GM21390 (cell line): ENCODE measurements around the gene FBH1.
"Not testable (repeated sequence)": the region's sequence is repeated elsewhere in the genome, so short reads cannot be mapped to it uniquely, and the experiment has no call there.

Experiments
- ATAC-seq: cut with Tn5 transposase; IDR thresholded peaks from one replicate; pipeline ENCODE4 v1.9.1; 2021; ENCODE audit not compliant: unreplicated experiment

The FBH1 gene

DNA sequence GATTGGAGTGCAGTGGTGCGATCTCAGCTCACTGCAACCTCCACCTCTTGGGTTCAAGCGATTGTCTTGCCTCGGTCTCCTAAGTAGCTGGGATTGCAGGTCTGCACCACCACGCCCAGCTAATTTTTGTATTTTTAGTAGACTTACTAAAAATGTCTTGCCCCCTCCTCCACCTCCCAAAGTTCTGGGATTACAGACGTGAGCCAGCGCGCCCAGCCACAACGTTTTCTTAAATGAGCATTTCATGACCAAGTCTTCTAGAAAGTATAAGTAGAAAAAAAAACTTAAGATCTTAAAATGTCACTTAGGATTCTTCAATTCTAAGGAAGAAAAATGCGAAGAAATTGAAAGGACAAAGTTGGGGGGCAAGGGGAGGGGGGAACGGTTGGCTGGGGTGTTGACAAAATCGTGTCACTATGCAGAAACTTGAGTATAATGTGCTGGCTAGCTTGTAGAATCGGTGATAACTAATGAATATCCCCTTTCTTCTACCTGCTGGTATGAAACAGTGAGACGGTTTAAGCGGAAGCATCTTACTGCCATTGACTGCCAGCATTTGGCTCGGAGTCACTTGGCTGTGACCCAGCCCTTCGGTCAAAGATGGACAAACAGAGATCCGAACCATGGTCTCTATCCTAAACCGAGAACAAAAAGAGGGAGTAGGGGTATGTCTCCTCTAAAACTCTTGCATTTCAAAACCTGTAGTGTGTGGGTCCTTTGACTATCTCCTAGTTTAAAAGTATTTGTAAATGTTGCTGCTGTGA, 12.7 kb downstream of the FBH1 start:
- ATAC-seq = no peak

DNA sequence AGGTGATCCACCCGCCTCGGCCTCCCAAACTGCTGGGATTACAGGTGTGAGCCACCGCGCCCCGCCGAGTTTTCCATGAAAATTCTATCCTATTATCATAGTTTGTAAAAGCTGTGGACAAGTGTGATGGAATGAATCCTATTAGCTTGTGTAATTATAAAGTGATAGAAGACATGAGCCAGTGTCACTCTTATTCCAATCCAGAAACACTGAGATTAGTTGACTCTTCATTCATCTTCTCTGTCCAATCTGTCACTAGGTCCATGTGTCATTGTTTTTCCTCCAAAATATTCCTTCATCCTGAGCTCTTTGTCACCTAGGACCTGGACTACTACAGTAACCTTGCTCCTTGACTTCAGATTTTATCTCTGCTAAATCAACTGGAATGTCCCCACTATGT, 13.5 kb downstream of the FBH1 start:
- no peak for ATAC-seq

DNA sequence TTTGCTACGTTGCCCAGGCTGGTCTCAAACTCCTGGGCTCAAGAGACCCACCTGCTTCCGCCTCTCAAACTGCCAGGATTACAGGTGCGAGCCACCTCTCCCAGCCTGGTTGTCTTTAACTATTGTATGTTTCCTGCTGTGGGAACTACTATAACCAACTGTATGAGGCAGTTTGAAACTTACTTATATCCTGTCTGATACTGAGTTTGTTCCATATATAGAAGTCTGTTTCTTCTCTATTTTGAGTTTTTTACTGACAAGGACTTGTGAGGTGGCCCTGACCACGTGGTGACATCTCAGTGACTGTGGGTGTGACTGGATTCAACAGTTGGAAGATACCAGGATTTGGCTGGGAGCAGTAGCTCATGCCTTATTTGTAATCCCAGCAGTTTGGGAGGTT, 14.2 kb downstream of the FBH1 start:
- peak; percentile 97 for ATAC-seq

DNA sequence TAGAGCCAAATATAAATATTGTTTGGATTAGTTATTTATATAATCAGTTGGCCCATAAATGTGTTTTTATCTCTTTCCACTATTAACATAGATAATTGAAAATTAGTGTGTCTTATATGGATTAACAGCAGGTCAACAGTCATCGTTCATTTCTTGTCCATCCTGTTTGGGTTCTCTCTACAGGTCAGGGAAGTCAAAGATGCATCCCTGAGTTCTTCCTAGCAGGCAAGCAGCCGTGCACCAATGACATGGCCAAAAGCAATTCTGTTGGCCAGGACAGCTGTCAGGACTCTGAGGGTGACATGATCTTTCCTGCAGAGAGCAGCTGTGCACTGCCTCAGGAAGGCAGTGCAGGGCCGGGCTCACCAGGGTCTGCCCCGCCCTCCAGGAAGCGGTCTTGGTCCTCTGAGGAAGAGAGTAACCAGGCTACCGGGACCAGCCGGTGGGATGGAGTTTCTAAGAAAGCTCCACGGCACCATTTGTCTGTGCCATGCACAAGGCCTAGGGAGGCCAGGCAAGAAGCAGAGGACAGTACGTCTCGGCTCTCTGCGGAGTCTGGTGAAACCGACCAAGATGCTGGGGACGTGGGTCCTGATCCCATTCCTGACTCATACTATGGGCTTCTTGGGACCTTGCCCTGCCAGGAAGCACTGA, 15.9 kb downstream of the FBH1 start:
- ATAC-seq = no peak

DNA sequence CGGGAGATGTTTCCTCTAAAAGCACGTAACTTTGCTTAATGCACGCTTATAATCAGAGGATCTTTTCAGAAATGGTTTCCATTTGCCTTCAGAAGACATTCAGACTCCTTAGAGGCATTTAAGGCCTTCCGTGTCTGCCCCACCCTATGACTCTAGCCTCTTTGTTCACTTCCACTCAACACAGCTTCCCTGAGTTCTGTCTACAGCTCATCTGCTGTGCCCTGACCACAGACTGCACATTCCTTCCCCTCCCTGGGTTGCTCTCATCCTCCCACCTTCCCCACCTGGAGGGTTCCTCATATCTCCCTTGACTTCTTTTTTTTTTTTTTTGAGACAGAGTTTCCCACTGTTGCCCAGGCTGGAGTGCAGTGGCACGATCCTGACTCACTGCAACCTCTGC, 16.6 kb downstream of the FBH1 start:
- no peak for ATAC-seq

DNA sequence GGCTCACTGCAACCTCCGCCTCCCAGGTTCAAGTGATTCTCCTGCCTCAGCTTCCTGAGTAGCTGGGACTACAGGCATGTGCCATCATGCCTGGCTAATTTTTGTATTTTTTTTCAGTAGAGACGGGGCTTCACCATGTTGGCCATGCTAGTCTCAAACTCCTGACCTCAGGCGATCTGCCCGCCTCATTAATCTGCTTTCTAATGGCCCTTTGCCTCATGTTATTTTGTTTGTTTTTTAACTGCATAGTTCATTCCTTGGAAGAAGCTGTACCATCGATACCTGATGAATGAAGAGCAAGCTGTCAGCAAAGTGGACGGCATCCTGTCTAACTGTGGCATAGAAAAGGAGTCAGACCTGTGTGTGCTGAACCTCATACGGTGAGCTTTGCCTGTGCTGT, 18.6 kb downstream of the FBH1 start:
- not testable (repeated sequence) for ATAC-seq

DNA sequence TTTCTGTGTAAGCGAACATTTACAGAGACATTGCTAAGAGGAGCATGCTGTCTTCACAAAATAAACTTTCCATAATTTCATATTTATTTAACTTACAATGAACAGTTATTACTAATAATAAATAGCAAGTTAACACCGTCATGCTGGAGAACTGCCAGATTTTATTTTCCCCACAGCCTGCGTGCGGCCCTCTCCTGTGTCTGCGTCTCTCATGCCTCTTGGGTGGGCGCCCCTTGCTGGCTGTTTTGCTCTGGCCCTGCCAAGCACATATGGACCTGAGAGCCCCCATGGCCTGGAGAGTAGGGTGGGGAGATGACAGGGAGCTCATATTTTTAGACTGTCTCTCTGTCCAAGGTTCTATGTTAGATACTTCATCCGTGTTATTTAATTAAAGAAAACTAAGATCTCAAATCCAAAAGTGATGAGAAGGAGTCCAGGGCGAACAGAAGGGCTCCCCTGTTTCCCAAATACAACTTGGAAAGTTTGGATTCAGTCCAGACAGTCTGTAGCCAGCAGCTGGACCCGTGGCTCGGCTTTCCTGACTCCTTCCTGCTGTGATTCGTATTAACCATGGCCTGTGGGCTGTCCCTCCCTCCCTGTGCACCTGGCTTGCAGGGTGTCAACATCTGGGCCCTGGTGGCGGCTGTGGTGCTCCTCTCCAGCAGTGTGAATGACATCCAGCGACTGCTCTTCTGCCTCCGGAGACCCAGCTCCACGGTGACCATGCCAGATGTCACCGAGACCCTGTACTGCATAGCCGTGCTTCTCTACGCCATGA, 20.5 kb downstream of the FBH1 start:
- ATAC-seq = no peak

DNA sequence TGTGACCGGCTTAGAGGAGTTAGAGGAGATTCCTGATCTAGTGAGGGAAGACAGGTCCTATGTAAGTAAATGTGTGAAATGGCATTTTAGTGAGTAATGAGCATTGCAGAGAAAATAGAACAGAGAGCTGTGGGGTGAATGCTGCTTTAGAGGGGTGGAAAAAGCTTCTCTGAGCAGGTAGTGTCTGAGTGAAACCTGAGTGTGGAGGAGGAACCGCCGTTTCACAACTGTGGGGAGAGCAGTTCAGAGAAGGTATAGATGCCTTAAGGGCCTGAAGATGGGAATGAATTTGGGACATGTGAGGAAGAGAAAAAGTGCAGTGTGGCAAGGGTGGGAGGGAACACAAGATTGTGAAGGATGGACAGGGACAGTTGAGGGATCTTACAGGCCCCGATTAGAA, 21.6 kb downstream of the FBH1 start:
- no peak for ATAC-seq

DNA sequence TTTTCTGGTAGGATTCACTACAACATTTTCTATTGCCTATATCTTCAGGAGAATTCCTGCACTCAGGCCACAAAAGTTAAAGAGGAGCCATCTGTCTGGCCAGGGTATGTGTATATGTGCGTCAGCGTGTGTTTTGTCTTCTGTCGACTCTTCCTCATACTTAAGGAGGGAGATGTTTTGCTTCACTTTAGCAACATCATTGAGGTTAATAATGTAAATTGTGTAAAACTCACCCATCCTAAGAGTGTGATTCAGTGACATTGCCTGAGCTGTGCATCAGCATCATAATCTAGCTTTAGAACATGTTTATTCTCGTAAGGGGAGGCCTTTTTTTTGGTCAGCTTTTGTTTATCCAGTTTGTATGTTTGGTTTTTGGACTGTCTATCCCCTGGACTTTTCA, 23.7 kb downstream of the FBH1 start:
- ATAC-seq = no peak

DNA sequence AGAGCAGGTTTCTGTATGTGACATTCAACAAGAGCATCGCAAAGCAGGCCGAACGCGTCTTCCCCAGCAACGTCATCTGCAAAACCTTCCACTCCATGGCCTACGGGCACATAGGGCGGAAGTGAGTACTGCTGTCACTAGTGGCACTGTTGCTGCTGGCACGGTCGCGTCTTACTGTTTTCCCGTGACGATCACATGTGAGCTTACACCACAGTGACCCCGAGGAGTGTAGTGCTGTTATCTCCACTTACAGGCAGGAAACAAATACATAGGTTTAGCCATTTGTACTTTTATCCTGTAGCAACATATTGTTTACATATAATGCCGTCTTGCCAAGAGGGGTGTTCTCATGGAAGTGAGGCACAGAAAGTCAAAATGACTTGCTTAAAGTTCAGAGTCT, 25.4 kb downstream of the FBH1 start:
- no peak for ATAC-seq

DNA sequence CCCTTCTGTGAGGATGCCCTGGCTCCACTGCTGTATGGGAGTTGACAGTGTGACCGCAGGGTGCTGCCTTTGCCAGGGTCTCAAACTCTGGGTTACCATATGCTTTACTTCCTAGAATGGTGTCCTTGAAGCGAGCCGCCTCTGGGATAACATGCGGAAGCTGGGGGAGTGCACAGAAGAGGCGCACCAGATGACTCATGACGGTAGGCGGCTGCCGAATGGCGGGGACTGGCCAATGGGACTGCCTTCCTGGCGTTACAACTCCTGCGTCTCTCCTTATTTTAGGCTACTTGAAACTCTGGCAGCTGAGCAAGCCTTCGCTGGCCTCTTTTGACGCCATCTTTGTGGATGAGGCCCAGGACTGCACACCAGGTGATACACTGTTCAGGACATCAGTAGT, 27.3 kb downstream of the FBH1 start:
- no peak for ATAC-seq

DNA sequence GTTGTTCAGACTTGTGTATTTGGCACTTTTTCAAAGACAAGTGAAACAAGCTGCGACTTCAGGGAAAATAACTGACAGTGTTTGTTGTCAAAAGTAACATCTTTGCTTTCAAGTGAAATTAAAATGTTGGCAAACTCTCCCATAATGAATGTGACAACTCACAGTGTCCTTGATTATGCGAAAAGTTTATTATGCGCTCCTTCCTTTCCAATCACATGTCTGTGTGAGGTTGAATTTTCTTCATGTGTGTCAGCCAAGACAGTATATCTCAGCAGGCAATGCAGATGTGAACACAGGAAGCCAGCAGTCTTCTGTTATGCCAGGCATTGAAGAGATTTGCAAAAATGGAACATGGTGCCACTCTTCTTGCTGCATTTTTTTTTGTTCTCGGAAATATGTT, 28.7 kb downstream of the FBH1 start:
- no peak for ATAC-seq

DNA sequence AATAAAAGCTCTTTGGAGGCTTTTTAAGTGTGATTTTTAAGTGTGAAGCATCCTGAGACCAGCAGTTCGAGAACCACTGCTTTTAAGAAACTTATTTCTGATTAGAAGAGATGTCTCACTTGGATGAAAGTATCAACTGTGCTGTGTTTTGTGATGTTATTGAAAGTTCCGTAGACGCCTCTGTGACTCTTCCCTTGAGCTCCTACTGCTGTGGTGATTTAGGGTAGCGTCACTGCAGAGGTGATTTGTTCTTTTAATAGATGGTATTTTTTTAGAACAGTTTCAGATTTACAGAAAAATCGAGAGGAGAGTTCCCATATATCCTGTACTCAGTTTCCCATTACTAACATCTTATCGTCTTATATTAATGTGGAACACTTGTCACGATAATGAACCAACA, 29.5 kb downstream of the FBH1 start:
- no peak for ATAC-seq

DNA sequence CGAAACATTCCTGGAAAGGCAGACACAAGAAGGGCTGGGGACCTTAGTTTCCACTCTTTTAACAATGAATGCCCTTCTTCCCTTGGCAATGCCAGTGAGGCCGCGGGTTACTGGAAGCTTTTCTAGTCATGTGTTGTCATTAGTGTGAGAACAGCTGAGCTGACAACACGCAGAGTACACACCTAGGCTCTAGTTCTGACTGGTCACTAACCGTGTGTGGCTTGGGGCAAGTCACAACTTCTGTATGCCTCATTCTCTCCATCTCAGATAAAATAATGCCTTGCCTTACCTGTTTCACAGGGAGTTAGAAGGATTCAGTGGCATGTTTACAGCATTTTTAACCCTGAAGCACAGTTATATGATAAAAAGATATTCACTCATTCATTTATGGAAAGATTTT, 31.7 kb downstream of the FBH1 start:
- ATAC-seq = no peak

DNA sequence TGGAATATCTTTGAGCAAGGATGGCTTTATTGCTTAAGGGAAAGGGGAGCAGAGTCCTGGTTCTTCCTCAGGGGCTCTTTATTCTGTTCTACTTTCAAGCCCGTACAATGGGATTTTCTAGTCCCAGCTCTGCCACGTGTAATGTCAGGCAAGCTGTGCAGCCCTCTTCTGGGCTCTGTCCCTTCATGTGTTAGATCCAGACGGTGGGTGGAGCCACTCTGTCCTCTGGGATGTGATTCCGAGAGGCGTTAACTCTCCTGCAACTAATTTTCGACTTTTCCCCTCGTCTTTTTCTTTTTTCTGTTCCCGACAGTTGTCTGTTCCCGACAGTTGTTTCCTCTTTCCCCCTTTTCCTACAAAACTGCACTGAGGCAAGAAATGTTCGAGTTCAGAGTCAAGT, 34.8 kb downstream of the FBH1 start:
- no peak for ATAC-seq

DNA sequence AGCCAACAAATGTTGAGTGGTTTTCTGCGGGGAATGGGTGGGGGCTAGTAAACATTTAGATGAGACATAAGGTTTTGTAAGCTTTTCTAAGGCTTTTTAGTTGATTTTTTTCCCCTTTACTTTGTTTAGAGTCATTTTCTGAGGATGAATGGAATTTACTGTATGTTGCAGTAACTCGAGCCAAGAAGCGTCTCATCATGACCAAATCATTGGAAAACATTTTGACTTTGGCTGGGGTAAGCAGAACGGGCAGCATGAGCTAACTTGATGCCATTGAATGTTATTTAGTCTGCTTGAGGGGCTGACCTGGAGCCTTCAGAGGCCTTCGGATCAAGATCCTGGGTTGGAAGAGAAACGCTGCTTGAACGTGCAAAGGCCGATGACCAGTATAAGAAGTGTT, 37.3 kb downstream of the FBH1 start:
- ATAC-seq = no peak

DNA sequence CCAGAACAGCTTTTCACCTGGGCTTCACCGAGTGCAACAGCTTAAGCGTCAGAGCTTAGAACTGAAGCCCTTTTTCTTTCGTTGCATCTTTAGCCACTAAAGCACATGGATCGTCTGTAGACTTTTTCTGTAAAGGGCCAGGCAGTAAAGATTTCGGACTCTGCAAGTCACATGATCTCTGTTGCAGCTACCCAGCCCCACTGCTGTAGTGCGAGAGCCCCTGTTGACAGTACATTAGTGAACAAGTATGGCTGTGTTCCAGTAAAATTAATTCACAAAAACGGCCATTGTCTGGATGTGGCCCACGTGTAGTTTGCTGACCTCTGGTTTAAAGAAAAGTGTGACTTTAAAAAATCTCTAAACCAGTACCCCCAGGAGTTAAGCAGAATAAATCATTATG, 39.4 kb downstream of the FBH1 start:
- ATAC-seq = no peak

DNA sequence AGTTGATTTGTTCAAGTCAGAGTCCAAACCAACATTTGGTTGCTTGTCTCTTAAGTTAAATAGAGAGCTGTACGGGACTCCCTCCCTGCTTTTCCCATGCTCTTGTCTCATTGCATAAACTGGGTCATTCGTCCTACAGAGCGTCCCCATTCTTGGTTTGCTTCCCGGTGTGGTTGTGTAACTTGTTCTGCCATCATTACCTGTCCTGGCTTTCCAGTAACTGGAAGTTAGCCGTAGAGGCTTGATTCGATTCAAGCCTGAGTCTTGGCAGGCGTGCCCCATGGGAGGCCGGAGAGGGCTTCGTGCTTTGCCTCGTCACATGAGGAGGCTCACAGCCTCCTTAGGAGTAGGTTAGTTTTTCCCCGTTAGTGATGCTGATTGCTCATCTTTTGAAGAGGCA, 40.2 kb downstream of the FBH1 start:
- no peak for ATAC-seq

DNA sequence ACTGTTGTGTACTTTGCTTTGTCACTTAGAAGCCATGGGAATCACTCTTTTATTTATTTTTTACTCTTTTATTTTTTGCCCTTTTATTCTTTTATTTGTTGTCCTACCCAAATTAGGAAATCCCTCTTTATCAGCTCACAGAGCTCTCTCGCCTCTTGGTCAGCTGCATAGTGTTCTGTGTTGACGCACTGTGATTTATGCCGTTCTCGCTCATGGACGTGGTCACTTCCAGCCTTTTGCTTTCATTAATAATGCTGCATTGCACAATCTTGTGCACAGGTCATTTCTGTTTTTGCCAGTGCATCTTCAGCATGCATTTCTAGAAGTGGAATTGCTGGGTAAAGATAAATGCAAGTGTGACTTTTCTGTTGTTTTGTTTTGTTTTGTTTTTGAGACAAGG, 42.3 kb downstream of the FBH1 start:
- ATAC-seq = no peak

DNA sequence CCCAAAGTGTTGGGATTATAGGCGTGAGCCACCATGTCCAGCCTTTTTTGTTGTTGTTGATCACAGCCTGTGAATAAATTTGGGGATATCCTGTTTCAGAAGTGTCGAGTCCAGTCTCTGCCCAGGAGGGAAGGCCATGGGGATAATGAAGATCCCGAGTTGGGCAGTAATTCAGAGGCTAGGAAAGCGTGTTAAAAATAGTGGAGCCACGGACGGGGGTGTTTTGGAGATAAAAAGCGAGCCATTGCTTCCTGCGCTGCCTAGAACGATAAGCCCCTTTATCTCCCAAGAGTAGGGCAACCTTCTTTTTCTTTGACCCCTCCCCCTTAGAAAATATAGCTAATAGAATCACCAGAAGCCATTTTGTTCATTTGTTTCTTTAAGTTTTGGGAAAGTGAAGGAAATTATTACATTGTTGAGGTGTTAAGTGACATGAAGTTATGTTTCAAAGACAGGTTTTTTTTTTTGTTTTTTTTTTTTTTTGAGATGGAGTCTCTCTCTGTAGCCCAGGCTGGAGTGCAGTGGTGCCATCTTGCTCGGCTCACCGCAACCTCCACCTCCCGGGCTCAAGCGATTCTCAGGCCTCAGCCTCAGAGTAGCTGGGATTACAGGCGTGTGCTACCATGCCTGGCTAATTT, 44.0 kb downstream of the FBH1 start:
- no peak for ATAC-seq

DNA sequence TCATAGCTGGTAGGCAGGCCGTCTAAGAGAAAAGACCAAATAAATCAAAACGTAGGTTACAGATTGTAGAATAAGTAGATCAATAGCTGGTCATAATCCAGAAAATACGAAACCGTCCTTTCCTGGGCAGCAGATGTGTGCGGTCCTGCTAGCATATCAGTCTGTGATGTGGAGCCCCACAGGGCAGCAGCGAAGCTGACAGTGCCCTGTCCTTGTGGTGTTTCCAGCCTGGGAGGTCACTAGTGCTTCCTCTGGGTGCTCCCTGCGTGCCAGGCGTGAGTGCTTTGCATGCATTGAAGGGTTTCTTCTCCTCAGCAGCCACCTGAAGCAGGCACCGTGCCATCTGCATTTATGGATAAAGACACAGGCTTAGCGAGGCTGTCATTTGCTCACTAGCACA, 45.6 kb downstream of the FBH1 start:
- no peak for ATAC-seq

DNA sequence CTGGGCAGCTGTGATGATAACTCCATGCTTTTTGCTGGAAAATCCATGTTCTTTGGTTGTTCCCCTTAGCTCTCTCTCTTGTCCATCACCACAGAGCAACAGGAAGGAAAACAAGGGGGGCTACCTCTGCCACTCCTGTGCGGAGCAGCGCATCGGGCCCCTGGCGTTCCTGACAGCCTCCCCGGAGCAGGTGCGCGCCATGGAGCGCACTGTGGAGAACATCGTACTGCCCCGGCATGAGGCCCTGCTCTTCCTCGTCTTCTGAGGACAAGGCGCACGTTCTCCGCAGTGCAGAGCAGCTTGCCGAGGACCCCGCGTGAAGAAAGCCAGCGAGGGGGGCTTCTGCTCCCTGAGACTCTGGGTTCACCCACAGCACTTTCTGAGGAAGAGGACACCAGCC, 47.0 kb downstream of the FBH1 start:
- no peak for ATAC-seq
